A673 (cell line): ENCODE data around the gene BPTF. TPM values are rescaled to one million over a fixed set of nuclear protein-coding genes. Genes with fewer than 3 reads are reported as not detected.

ENCODE experiments used
- BruUV-seq: library from RNA; stranded (reverse); fragments of 400-500 nt; replicated peaks from 2 replicates; lab custom pipeline; 2021; lab: Mats Ljungman, UMichigan
- CTCF ChIA-PET: fragments of 300-600 bp; sonication (Branson Sonifier 250); formaldehyde crosslinking; loops from one replicate; lab custom pipeline; 2022; ENCODE audit warnings: antibody characterized with exemption; lab: Charles Lee
- POLR2A ChIA-PET: fragments of 300-600 bp; sonication (Branson Sonifier 250); formaldehyde crosslinking; loops from one replicate; lab custom pipeline; 2022; ENCODE audit warnings: antibody characterized with exemption; ENCODE audit not compliant: low non-redundant PET; lab: Charles Lee
- DNase-seq: peaks from one replicate; pipeline ENCODE4 v3.0.0-alpha.2; 2015; ENCODE audit warnings: low spot score
- H3K27ac ChIP-seq: fragments of 200-600 bp; sonication (generic); 2 replicates; pipeline ENCODE4 v1.5.1; 2016; ENCODE audit warnings: mixed run types, low read depth, mild to moderate bottlenecking, mixed read lengths, antibody characterized with exemption, low read length; ENCODE audit not compliant: poor library complexity, severe bottlenecking
- H3K27me3 ChIP-seq: fragments of 200-600 bp; sonication (generic); replicated peaks from 2 replicates; pipeline ENCODE4 v1.6.1; 2017; ENCODE audit warnings: mixed run types, low read depth, mild to moderate bottlenecking, mixed read lengths, antibody characterized with exemption, low read length; ENCODE audit not compliant: insufficient read depth, poor library complexity
- H3K36me3 ChIP-seq: fragments of 200-600 bp; sonication (generic); 2 replicates; pipeline ENCODE4 v1.6.1; 2016; ENCODE audit warnings: mixed run types, mild to moderate bottlenecking, mixed read lengths, antibody characterized with exemption, low read length; ENCODE audit not compliant: insufficient read depth, poor library complexity, severe bottlenecking
- H3K4me1 ChIP-seq: fragments of 200-600 bp; sonication (generic); 2 replicates; pipeline ENCODE4 v1.6.1; 2017; ENCODE audit warnings: mixed run types, mild to moderate bottlenecking, mixed read lengths, antibody characterized with exemption, low read length; ENCODE audit not compliant: insufficient read depth, poor library complexity, severe bottlenecking
- H3K4me3 ChIP-seq: fragments of 200-600 bp; sonication (generic); 2 replicates; pipeline ENCODE4 v1.5.1; 2016; ENCODE audit warnings: low read depth, mixed run types, mild to moderate bottlenecking, mixed read lengths, low read length; ENCODE audit not compliant: poor library complexity, severe bottlenecking
- H3K9me3 ChIP-seq: fragments of 200-600 bp; sonication (generic); 2 replicates; pipeline ENCODE4 v1.6.1; 2016; ENCODE audit warnings: mixed run types, low read depth, mild to moderate bottlenecking, mixed read lengths, antibody characterized with exemption, low read length; ENCODE audit not compliant: poor library complexity, severe bottlenecking
- EZH2 ChIP-seq: fragments of 200-600 bp; sonication (generic); IDR thresholded peaks from 2 replicates; pipeline ENCODE4 v1.6.1; 2017; ENCODE audit warnings: borderline replicate concordance, low read depth, mild to moderate bottlenecking, mixed read lengths, antibody characterized with exemption, low read length; ENCODE audit not compliant: poor library complexity, severe bottlenecking
- intact Hi-C: fragments of 100-400 bp; cut with micrococcal nuclease; formaldehyde crosslinking; loops from one replicate; pipeline ENCODE4 v1.10.0; 2022; ENCODE audit not compliant: unreplicated experiment
- total RNA-seq: library from RNA; stranded (reverse); gene quantifications from 2 replicates; pipeline ENCODE4 v1.2.3, GENCODE V29; 2021
- TF ChIP-seq, protein P1 (sequence below): fragments of 300-800, 200-600 bp; sonication (generic); conservative IDR thresholded peaks from 2 replicates; pipeline ENCODE4 v1.5.1; 2017; ENCODE audit warnings: low read depth, mild to moderate bottlenecking, antibody characterized with exemption, low read length, moderate library complexity, mixed read lengths

The BPTF gene
- total RNA-seq, 1 experiment from 2014 or later, result 108 TPM

DNA sequence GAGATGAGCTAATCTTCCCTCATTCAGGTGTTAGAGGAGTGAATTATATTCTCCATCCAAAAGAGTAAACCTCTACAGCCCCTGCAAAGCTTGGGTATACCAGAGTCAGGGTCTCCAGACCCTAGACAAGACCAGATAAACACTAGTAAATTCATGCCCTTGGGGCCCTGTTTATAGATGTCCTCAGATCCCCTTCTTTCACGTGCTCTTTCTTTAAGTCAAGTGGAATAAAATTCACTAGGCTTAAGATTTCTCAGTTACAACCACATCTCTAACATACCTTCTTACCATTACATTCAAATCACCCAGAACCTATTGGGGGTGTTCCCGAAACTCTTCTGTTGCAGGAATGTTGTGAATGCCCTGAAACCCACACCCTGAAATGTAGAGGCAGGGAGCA lies 173.2 kb downstream of the BPTF start:
- no peak overlapping the region for H3K27ac ChIP-seq
- H3K4me3 ChIP-seq, result no peak overlapping the region
- intact Hi-C loops, result no loop called here
- no peaks in the 10 kb centered on the region for H3K27me3 ChIP-seq
- POLR2A ChIA-PET, result no interaction called here
- DNase-seq, result no peak
- H3K4me1 ChIP-seq, result peaks cover 10% of the 10 kb centered on the region
- BruUV-seq, result no TSS peak
- CTCF ChIA-PET, result no interaction called here
- no peaks in the 10 kb centered on the region for H3K36me3 ChIP-seq
- TF ChIP-seq EZH2, result no peak
- TF ChIP-seq, protein P1, sequence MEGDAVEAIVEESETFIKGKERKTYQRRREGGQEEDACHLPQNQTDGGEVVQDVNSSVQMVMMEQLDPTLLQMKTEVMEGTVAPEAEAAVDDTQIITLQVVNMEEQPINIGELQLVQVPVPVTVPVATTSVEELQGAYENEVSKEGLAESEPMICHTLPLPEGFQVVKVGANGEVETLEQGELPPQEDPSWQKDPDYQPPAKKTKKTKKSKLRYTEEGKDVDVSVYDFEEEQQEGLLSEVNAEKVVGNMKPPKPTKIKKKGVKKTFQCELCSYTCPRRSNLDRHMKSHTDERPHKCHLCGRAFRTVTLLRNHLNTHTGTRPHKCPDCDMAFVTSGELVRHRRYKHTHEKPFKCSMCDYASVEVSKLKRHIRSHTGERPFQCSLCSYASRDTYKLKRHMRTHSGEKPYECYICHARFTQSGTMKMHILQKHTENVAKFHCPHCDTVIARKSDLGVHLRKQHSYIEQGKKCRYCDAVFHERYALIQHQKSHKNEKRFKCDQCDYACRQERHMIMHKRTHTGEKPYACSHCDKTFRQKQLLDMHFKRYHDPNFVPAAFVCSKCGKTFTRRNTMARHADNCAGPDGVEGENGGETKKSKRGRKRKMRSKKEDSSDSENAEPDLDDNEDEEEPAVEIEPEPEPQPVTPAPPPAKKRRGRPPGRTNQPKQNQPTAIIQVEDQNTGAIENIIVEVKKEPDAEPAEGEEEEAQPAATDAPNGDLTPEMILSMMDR, result no peak
- no peaks in the 10 kb centered on the region for H3K9me3 ChIP-seq

- intact Hi-C loops, result no loop called here
- TF ChIP-seq EZH2, result no peak
- TF ChIP-seq, protein P1, result no peak
- no peaks in the 10 kb centered on the region for H3K27me3 ChIP-seq
- no TSS peak for BruUV-seq
- H3K4me1 ChIP-seq, result peaks cover 10% of the 10 kb centered on the region
- no peak overlapping the region for H3K4me3 ChIP-seq
- H3K36me3 ChIP-seq, result no peaks in the 10 kb centered on the region
- ChIA-PET POLR2A (no interaction called here), CTCF (no interaction called here)
- no peaks in the 10 kb centered on the region for H3K9me3 ChIP-seq
- no peak for DNase-seq
- H3K27ac ChIP-seq, result no peak overlapping the region
Observed at GRCh38 chr17:67999291-67999911, 174.1 kb downstream of the BPTF start.

DNA sequence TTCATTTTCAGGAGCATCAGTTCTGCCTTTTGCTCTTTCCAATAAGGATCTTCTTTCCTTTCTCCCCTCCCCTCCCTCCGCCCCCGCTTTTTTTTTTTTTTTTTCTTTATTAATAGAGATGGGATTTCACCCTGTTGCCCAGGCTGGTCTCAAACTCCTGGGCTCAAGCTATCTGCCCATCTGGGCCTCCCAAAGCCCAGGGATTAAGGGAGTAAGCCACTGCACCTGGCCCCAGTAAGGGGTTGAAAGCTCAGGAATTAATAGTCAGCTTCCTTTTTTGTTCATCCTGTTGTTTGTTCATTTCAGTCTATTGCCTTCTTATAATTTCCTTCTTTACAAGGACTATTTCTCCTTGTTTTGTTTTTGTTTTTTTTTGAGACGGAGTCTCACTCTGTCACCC lies 178.9 kb downstream of the BPTF start:
- Histone ChIP-seq H3K4me3 (no peak overlapping the region), H3K27ac (no peak overlapping the region), H3K36me3 (no peaks in the 10 kb centered on the region), H3K27me3 (no peaks in the 10 kb centered on the region), H3K4me1 (no peaks in the 10 kb centered on the region), H3K9me3 (no peaks in the 10 kb centered on the region)
- POLR2A ChIA-PET, result no interaction called here
- no TSS peak for BruUV-seq
- TF ChIP-seq EZH2, result no peak
- TF ChIP-seq, protein P1, result no peak
- intact Hi-C loops, result no loop called here
- DNase-seq, result no peak
- CTCF ChIA-PET, result no interaction called here
